ENCODE measurements around the gene USP25. TPM values are rescaled to one million over a fixed set of nuclear protein-coding genes. Genes with fewer than 3 reads are reported as not detected.

USP25 gene
- polyA plus RNA-seq, 1 experiment, result 11.1 TPM

DNA sequence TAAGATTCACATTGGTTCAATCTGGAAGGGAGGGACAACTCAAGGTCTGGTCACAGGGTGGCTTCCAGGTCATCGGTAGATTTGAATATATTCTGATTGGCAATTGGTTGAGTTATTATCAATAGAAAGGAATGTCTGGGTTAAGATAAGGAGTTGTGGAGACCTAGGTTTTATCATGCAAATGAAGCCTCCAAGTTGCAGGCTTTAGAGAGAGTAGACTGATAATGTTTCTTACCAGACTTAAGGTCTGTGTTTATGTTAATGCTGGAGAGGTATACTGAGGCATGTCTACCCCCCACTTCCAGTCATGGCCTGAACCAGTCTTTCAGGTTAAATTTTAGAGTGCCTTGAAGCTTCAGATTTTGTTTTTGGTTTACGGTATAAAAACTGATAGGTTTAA lies 29.7 kb downstream of the USP25 start:
- no peak overlapping the region for H3K4me3 ChIP-seq (ENCODE audit: low read depth, low read length)
- ChIA-PET CTCF (interaction anchor here (0.6 kb wide), 1 partner anchor 881 kb away, joined by 3 read pairs; no protein-coding TSS in a partner anchor), POLR2A (no interaction called here)
- H3K27me3 ChIP-seq (ENCODE audit: control insufficient read depth, insufficient read depth, low read length), result no peaks in the 10 kb centered on the region
- DNase-seq (ENCODE audit: low read depth), result no peak
- no peaks in the 10 kb centered on the region for H3K36me3 ChIP-seq (ENCODE audit: control insufficient read depth, insufficient read depth, low read length)
- TF ChIP-seq, protein P1, sequence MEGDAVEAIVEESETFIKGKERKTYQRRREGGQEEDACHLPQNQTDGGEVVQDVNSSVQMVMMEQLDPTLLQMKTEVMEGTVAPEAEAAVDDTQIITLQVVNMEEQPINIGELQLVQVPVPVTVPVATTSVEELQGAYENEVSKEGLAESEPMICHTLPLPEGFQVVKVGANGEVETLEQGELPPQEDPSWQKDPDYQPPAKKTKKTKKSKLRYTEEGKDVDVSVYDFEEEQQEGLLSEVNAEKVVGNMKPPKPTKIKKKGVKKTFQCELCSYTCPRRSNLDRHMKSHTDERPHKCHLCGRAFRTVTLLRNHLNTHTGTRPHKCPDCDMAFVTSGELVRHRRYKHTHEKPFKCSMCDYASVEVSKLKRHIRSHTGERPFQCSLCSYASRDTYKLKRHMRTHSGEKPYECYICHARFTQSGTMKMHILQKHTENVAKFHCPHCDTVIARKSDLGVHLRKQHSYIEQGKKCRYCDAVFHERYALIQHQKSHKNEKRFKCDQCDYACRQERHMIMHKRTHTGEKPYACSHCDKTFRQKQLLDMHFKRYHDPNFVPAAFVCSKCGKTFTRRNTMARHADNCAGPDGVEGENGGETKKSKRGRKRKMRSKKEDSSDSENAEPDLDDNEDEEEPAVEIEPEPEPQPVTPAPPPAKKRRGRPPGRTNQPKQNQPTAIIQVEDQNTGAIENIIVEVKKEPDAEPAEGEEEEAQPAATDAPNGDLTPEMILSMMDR (IDR thresholded peaks at IDR 0.05; ENCODE audit: insufficient read depth, low read depth, low read length), result no peak

GRCh38 chr21:15761507-15762100 lies 31.8 kb downstream of the USP25 start:
- Histone ChIP-seq H3K36me3 (ENCODE audit: control insufficient read depth, insufficient read depth, low read length) (no peaks in the 10 kb centered on the region), H3K27me3 (ENCODE audit: control insufficient read depth, insufficient read depth, low read length) (no peaks in the 10 kb centered on the region), H3K4me3 (ENCODE audit: low read depth, low read length) (no peak overlapping the region)
- no peak for DNase-seq (ENCODE audit: low read depth)
- ChIA-PET POLR2A (no interaction called here), CTCF (no interaction called here)
- TF ChIP-seq, protein P1 (IDR thresholded peaks at IDR 0.05; ENCODE audit: insufficient read depth, low read depth, low read length), result no peak

- ChIA-PET POLR2A (no interaction called here), CTCF (interaction anchor here (0.8 to 1.2 kb wide), 2 partner anchors 13 to 20 kb away, joined by 3 read pairs; no protein-coding TSS in a partner anchor)
- H3K27me3 ChIP-seq (ENCODE audit: control insufficient read depth, insufficient read depth, low read length), result no peaks in the 10 kb centered on the region
- TF ChIP-seq, protein P1 (IDR thresholded peaks at IDR 0.05; ENCODE audit: insufficient read depth, low read depth, low read length), result no peak
- no peaks in the 10 kb centered on the region for H3K36me3 ChIP-seq (ENCODE audit: control insufficient read depth, insufficient read depth, low read length)
- H3K4me3 ChIP-seq (ENCODE audit: low read depth, low read length), result no peak overlapping the region
- no peak for DNase-seq (ENCODE audit: low read depth)
Measured at GRCh38 chr21:15763359-15763758, 33.6 kb downstream of the USP25 start.

DNA sequence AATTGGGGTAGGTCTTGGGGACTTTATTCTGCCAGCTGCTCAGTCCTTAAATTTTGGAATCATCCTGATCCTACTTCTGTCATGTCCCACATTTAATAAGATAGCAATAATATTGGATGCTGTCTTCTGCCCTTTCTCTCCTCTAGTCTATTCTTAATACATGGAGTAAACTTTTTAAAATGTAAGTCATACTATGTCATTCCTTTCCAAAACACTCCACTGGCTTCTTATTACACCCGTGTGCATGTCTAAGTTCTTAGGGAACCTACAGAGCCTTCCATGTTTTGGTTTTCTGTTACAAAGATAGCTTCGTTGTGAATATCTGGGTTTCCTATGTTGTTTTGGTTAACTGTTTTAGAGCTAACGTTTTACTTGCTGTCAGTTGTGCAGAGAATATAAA lies 35.1 kb downstream of the USP25 start:
- TF ChIP-seq, protein P1 (IDR thresholded peaks at IDR 0.05; ENCODE audit: insufficient read depth, low read depth, low read length), result no peak
- Histone ChIP-seq H3K27me3 (ENCODE audit: control insufficient read depth, insufficient read depth, low read length) (no peaks in the 10 kb centered on the region), H3K4me3 (ENCODE audit: low read depth, low read length) (no peak overlapping the region), H3K36me3 (ENCODE audit: control insufficient read depth, insufficient read depth, low read length) (no peaks in the 10 kb centered on the region)
- CTCF ChIA-PET, result no interaction called here
- DNase-seq (ENCODE audit: low read depth), result no peak
- POLR2A ChIA-PET, result no interaction called here

DNA sequence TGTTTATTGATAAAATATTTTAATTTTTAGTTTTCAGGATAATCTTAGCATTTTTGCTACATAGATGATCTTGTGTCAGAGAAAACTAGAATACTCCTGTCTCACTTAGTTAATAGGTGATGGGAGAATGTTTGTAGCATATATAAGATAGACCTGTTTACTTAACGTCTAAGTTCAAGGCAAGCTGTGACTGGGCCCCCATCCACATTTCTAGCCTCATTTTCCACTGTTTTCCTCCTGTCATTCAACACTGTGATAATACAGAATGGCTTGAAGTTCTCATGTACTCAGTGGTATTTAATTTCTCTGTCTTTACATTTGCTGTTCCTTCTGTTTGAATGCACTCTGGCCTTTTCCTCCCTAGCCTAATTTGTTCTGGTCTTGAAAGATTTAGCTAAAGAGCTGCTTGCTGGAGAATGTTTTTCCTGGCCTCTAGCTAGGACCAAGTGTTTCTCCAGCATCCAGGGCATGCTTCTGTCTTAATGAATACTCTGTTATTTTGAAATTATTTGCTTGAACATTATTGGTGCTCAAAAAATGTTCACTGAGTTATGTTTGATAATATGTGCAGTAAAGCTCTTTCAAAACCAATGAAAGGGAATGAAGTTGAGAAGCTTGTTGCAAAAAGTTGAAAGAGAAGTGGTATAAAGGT lies 37.3 kb downstream of the USP25 start:
- ChIA-PET POLR2A (no interaction called here), CTCF (no interaction called here)
- Histone ChIP-seq H3K27me3 (ENCODE audit: control insufficient read depth, insufficient read depth, low read length) (no peaks in the 10 kb centered on the region), H3K4me3 (ENCODE audit: low read depth, low read length) (no peak overlapping the region), H3K36me3 (ENCODE audit: control insufficient read depth, insufficient read depth, low read length) (no peaks in the 10 kb centered on the region)
- TF ChIP-seq, protein P1 (IDR thresholded peaks at IDR 0.05; ENCODE audit: insufficient read depth, low read depth, low read length), result no peak
- no peak for DNase-seq (ENCODE audit: low read depth)

Measured in BJ (cell line).